HCT116 (cell line): ENCODE data around the gene MATCAP1. TPM values are rescaled to one million over a fixed set of nuclear protein-coding genes. Genes with fewer than 3 reads are reported as not detected.

Experiments
- ATAC-seq: fragments of 200-7000 bp; cut with Tn5 transposase; 2 replicates; pipeline ENCODE4 v1.9.1; 2020; ENCODE audit warnings: mild to moderate bottlenecking, moderate library complexity
- BruUV-seq: library from RNA; stranded (reverse); fragments of 400-500 nt; replicated peaks from 2 replicates; lab custom pipeline; 2021; lab: Mats Ljungman, UMichigan
- CTCF ChIA-PET: fragments of 300-600 bp; sonication (Branson Sonifier 250); formaldehyde crosslinking; loops from one replicate; lab custom pipeline; 2021; ENCODE audit warnings: antibody characterized with exemption; lab: Charles Lee
- POLR2A ChIA-PET: fragments of 300-600, 350-600 bp; sonication (Branson Sonifier 250); formaldehyde crosslinking; loops from one replicate; lab custom pipeline; 2021; ENCODE audit warnings: antibody characterized with exemption; lab: Charles Lee
- RAD21 ChIA-PET, 2 experiments: fragments of 300-600 bp; sonication (Branson Sonifier 250); formaldehyde crosslinking; loops; one replicate each; lab custom pipeline; 2023; ENCODE audit warnings: low total read pairs in 2 of 2; ENCODE audit not compliant: uncharacterized antibody in 2 of 2, unreplicated experiment in 2 of 2, low non-redundant PET in 1 of 2; lab: Charles Lee
- DNase-seq: peaks from one replicate; pipeline ENCODE4 v3.0.0-alpha.2; 2010; ENCODE audit warnings: low read depth, low spot score
- H2AFZ ChIP-seq: fragments of 200-600 bp; shearing (Covaris generic), sonication (generic); 2 replicates; pipeline ENCODE4 v1.6.1; 2017; ENCODE audit warnings: low read depth, mixed run types, mixed read lengths, antibody characterized with exemption, low read length; ENCODE audit not compliant: poor library complexity, severe bottlenecking
- H3K27ac ChIP-seq: 2 replicates; pipeline ENCODE4 v1.5.1; 2012; ENCODE audit warnings: low read depth, low read length
- H3K27me3 ChIP-seq: fragments of 200-600 bp; sonication (generic); 2 replicates; pipeline ENCODE4 v1.6.1; 2016; ENCODE audit warnings: mixed run types, low read length, mixed read lengths; ENCODE audit not compliant: insufficient read depth
- H3K36me3 ChIP-seq, 2 experiments: fragments of 200-500 bp in 1 of 2; fragments of 200-600 bp in 1 of 2; sonication (Bioruptor generic) in 1 of 2; sonication (generic) in 1 of 2; 2 replicates each; pipeline versions ENCODE4 v1.5.1 to v1.6.1; 2014 to 2016; ENCODE audit warnings: low read length in 2 of 2, inconsistent platforms in 1 of 2, mixed read lengths in 1 of 2, mixed run types in 1 of 2; ENCODE audit not compliant: insufficient read depth in 2 of 2, control insufficient read depth in 1 of 2
- H3K4me1 ChIP-seq, 2 experiments: fragments of 200-600 bp in 1 of 2; sonication (generic) in 1 of 2; 2 replicates each; pipeline versions ENCODE4 v1.5.1 to v1.6.1; 2012 to 2017; ENCODE audit warnings: low read length in 2 of 2, inconsistent platforms in 1 of 2, mild to moderate bottlenecking in 1 of 2, mixed read lengths in 1 of 2, mixed run types in 1 of 2, moderate library complexity in 1 of 2; ENCODE audit not compliant: insufficient read depth in 2 of 2, control insufficient read depth in 1 of 2
- H3K4me2 ChIP-seq: fragments of 200-600 bp; sonication (generic); 2 replicates; pipeline ENCODE4 v1.6.1; 2017; ENCODE audit warnings: mixed run types, low read length, mixed read lengths
- H3K4me3 ChIP-seq, 2 experiments: fragments of 200-600 bp in 1 of 2; sonication (generic) in 1 of 2; replicated peaks in 1 of 2; 2 replicates each; pipeline ENCODE4 v1.5.1; 2011 to 2016; ENCODE audit warnings: low read length in 2 of 2, control low read depth in 1 of 2, low read depth in 1 of 2, mild to moderate bottlenecking in 1 of 2, mixed read lengths in 1 of 2, mixed run types in 1 of 2
- H3K79me2 ChIP-seq: fragments of 200-600 bp; sonication (generic); 2 replicates; pipeline ENCODE4 v1.6.1; 2017; ENCODE audit warnings: mild to moderate bottlenecking, mixed run types, low read length, moderate library complexity, mixed read lengths; ENCODE audit not compliant: insufficient read depth
- H3K9ac ChIP-seq: fragments of 200-600 bp; sonication (generic); 2 replicates; pipeline ENCODE4 v1.6.1; 2016; ENCODE audit warnings: low read length, mixed read lengths
- H3K9me2 ChIP-seq: fragments of 200-600 bp; sonication (generic), shearing (Covaris generic); 2 replicates; pipeline ENCODE4 v1.6.1; 2017; ENCODE audit warnings: mixed run types, mild to moderate bottlenecking, moderate library complexity; ENCODE audit not compliant: insufficient read depth
- H3K9me3 ChIP-seq, 2 experiments: fragments of 200-500 bp in 1 of 2; fragments of 200-600 bp in 1 of 2; sonication (Bioruptor generic) in 1 of 2; sonication (generic) in 1 of 2; 2 replicates each; pipeline ENCODE4 v1.6.1; 2014 to 2017; ENCODE audit warnings: low read length in 2 of 2, mixed read lengths in 2 of 2, inconsistent platforms in 1 of 2, low read depth in 1 of 2, mild to moderate bottlenecking in 1 of 2, mixed run types in 1 of 2, moderate library complexity in 1 of 2; ENCODE audit not compliant: control insufficient read depth in 1 of 2, insufficient read depth in 1 of 2
- H4K20me1 ChIP-seq: fragments of 200-600 bp; sonication (generic), shearing (Covaris generic); 2 replicates; pipeline ENCODE4 v1.6.1; 2017; ENCODE audit warnings: mixed run types, mild to moderate bottlenecking, moderate library complexity; ENCODE audit not compliant: insufficient read depth
- CBX3 ChIP-seq: IDR thresholded peaks from 2 replicates; pipeline ENCODE4 v1.6.1; 2012; ENCODE audit warnings: low read depth
- CTCF ChIP-seq, 3 experiments: fragments of 200-600 bp in 1 of 3; sonication (generic) in 1 of 3; IDR thresholded peaks in 2 of 3; conservative IDR thresholded peaks in 1 of 3; 2 replicates each; pipeline ENCODE4 v1.5.1; 2012 to 2017; ENCODE audit warnings: low read depth in 2 of 3, low read length in 2 of 3, antibody characterized with exemption in 1 of 3, borderline replicate concordance in 1 of 3, control low read depth in 1 of 3, mild to moderate bottlenecking in 1 of 3, mixed read lengths in 1 of 3, mixed run types in 1 of 3, moderate library complexity in 1 of 3; ENCODE audit not compliant: insufficient read depth in 1 of 3
- EGR1 ChIP-seq: IDR thresholded peaks from 2 replicates; pipeline ENCODE4 v1.6.1; 2012; ENCODE audit warnings: low read depth
- ELF1 ChIP-seq: IDR thresholded peaks from 2 replicates; pipeline ENCODE4 v1.6.1; 2012; ENCODE audit warnings: low read depth, borderline replicate concordance
- EZH2 ChIP-seq: fragments of 200-600 bp; sonication (generic); IDR thresholded peaks from 2 replicates; pipeline ENCODE4 v1.6.1; 2017; ENCODE audit warnings: antibody characterized with exemption, mixed run types
- POLR2A ChIP-seq: IDR thresholded peaks from 2 replicates; pipeline ENCODE4 v1.7.0; 2011; ENCODE audit warnings: borderline replicate concordance; ENCODE audit not compliant: insufficient read depth, insufficient read length; ENCODE audit errors: extremely low read depth
- POLR2AphosphoS5 ChIP-seq: IDR thresholded peaks from 2 replicates; pipeline ENCODE4 v1.6.1; 2011; ENCODE audit warnings: mild to moderate bottlenecking, low read depth, low read length, moderate library complexity
- REST ChIP-seq: IDR thresholded peaks from 2 replicates; pipeline ENCODE4 v1.6.1; 2012; ENCODE audit warnings: low read depth
- SP1 ChIP-seq: IDR thresholded peaks from 2 replicates; pipeline ENCODE4 v1.6.1; 2012; ENCODE audit warnings: low read depth
- YY1 ChIP-seq: IDR thresholded peaks from 2 replicates; pipeline ENCODE4 v1.6.1; 2011; ENCODE audit warnings: low read length, low read depth, moderate library complexity, mild to moderate bottlenecking; ENCODE audit not compliant: insufficient replicate concordance; ENCODE audit errors: extremely low read depth
- ZBTB33 ChIP-seq: IDR thresholded peaks from 2 replicates; pipeline ENCODE4 v1.6.1; 2011; ENCODE audit warnings: mild to moderate bottlenecking, low read length, moderate library complexity; ENCODE audit not compliant: insufficient replicate concordance; ENCODE audit errors: extremely low read depth
- ZFX ChIP-seq: fragments of 450-650 bp; IDR thresholded peaks from 2 replicates; pipeline ENCODE4 v1.6.1; 2017
- intact Hi-C: fragments of 100-400 bp; cut with micrococcal nuclease; formaldehyde crosslinking; loops from 2 replicates; pipeline ENCODE4 v1.10.0; 2022
- total RNA-seq: library from RNA; stranded (reverse); gene quantifications from one replicate; pipeline ENCODE4 v1.2.1, GENCODE V29; 2021; ENCODE audit not compliant: unreplicated experiment

The MATCAP1 gene
- total RNA-seq, 1 experiment from 2014 or later: 38.7 TPM

- CTCF ChIA-PET: interaction anchor here (0.7 to 3.4 kb wide), 7 partner anchors 8 to 235 kb away, joined by 3 to 14 read pairs (median 5); partner anchors contain the start of genes ELMO3 and NOL3
- peak overlapping the region; percentile 46 to 67 for H3K4me3 ChIP-seq
- no peak overlapping the region for H2AFZ ChIP-seq
- intact Hi-C loops: no loop called here
- 0 out of 4 replicates have a peak, but pooled peaks cover 0 to 6% of the 10 kb centered on the region in 2 experiments for H3K36me3 ChIP-seq
- peak overlapping the region; percentile 77 for H3K9ac ChIP-seq
- peaks cover 48 to 78% of the 10 kb centered on the region in 2 experiments for H3K4me1 ChIP-seq
- H4K20me1 ChIP-seq: no peaks in the 10 kb centered on the region
- peaks cover 9% of the 10 kb centered on the region for H3K79me2 ChIP-seq
- DNase-seq (peak; percentile 93), ATAC-seq (peak; percentile 79)
- H3K27ac ChIP-seq: peak overlapping the region; percentile 95
- POLR2A ChIA-PET: interaction anchor here (0.6 to 1.4 kb wide), 6 partner anchors 8 to 275 kb away, joined by 3 to 5 read pairs (median 3); partner anchors contain the start of genes FHOD1 and NOL3
- peak overlapping the region; percentile 93 for H3K4me2 ChIP-seq
- BruUV-seq: no TSS peak
- H3K9me2 ChIP-seq: no peaks in the 10 kb centered on the region
- no peaks in the 10 kb centered on the region for H3K27me3 ChIP-seq
- RAD21 ChIA-PET: interaction anchor here in 1 of 2 experiments (0.6 kb wide), 1 partner anchor 208 kb away, joined by 3 read pairs; no protein-coding TSS in a partner anchor
- H3K9me3 ChIP-seq: no peaks in the 10 kb centered on the region
- TF ChIP-seq EGR1 (no peak), CTCF (IDR thresholded peaks at IDR 0.05 in 2 of 3, conservative IDR thresholded peaks at IDR 0.05 in 1 of 3; ENCODE audit: borderline replicate concordance in 1 of 3, insufficient read depth in 1 of 3, low read depth in 2 of 3, low read length in 2 of 3) (0 out of 6 replicates have a peak, but pooled peaks of 1 of the 3 experiments have one; percentile 6), ELF1 (no peak), YY1 (peak; percentile 50), ZBTB33 (peak; percentile 43), CBX3 (no peak), REST (no peak), SP1 (no peak), ZFX (peak; percentile 56; the same call in 1 of the 2 replicates), POLR2A (peak; percentile 82), POLR2AphosphoS5 (peak; percentile 95), EZH2 (no peak)
These were observed 5.7 kb downstream of the MATCAP1 start for GRCh38 chr16:67177743-67178699.
